NCI-H524 (cell line): Measurements from ENCODE around the gene GULP1.
"Not testable (repeated sequence)": the region's sequence is repeated elsewhere in the genome, so short reads cannot be mapped to it uniquely, and the experiment has no call there.

ENCODE experiments used
- DNase-seq, 2 experiments: peaks; one replicate each; lab custom pipeline; 2025; lab: John Stamatoyannopoulos, UW

The GULP1 gene

GRCh38 chr2:188416367-188416766, 124.7 kb downstream of the GULP1 start:
- DNase-seq = no peak

- peak in 1 of 2 experiments; percentile 6 for DNase-seq
Measured at GRCh38 chr2:188422726-188423125, 131.1 kb downstream of the GULP1 start.

GRCh38 chr2:188425266-188425665, 133.6 kb downstream of the GULP1 start:
- no peak for DNase-seq

- no peak for DNase-seq
Measured at GRCh38 chr2:188426121-188426520, 134.4 kb downstream of the GULP1 start.

- no peak for DNase-seq
Measured at GRCh38 chr2:188430705-188431104, 139.0 kb downstream of the GULP1 start.

- DNase-seq = no peak
Measured at GRCh38 chr2:188434018-188434417, 142.3 kb downstream of the GULP1 start.

- no peak for DNase-seq
Measured at GRCh38 chr2:188435115-188435514, 143.4 kb downstream of the GULP1 start.

- no peak for DNase-seq
Measured at GRCh38 chr2:188437537-188437936, 145.9 kb downstream of the GULP1 start.

GRCh38 chr2:188439986-188440385, 148.3 kb downstream of the GULP1 start:
- DNase-seq = no peak

GRCh38 chr2:188440849-188441248, 149.2 kb downstream of the GULP1 start:
- no peak for DNase-seq

GRCh38 chr2:188441288-188441947, 149.7 kb downstream of the GULP1 start:
- DNase-seq = no peak

GRCh38 chr2:188443207-188443606, 151.5 kb downstream of the GULP1 start:
- DNase-seq = no peak

- DNase-seq = no peak
Measured at GRCh38 chr2:188444106-188444835, 152.6 kb downstream of the GULP1 start.

GRCh38 chr2:188449561-188449960, 157.9 kb downstream of the GULP1 start:
- DNase-seq = no peak

- no peak for DNase-seq
Measured at GRCh38 chr2:188449971-188450370, 158.3 kb downstream of the GULP1 start.

GRCh38 chr2:188450732-188451483, 159.2 kb downstream of the GULP1 start:
- DNase-seq = peak in 1 of 2 experiments; percentile 48

- DNase-seq = no peak
Measured at GRCh38 chr2:188452084-188452483, 160.4 kb downstream of the GULP1 start.

- peak in 1 of 2 experiments; percentile 6 for DNase-seq
Measured at GRCh38 chr2:188456114-188456909, 164.6 kb downstream of the GULP1 start.

- DNase-seq = no peak
Measured at GRCh38 chr2:188459061-188459460, 167.4 kb downstream of the GULP1 start.

- DNase-seq = not testable (repeated sequence)
Measured at GRCh38 chr2:188466078-188466477, 174.4 kb downstream of the GULP1 start.

GRCh38 chr2:188466761-188467160, 175.1 kb downstream of the GULP1 start:
- DNase-seq = no peak

GRCh38 chr2:188471166-188471565, 179.5 kb downstream of the GULP1 start:
- no peak for DNase-seq
